Activated naive CD4-positive, alpha-beta T cell treated with anti-CD3 and anti-CD28 coated beads, Interleukin-2, amount 50 U/mL, for 24 hours (primary cell): ENCODE data around the gene UBE2E1.

Source experiments
- H3K27ac Mint-ChIP-seq: one replicate; pipeline ENCODE4 v1.8.0; 2021; ENCODE audit warnings: mild to moderate bottlenecking, mixed read lengths
- H3K27me3 Mint-ChIP-seq: one replicate; pipeline ENCODE4 v1.8.0; 2021; ENCODE audit warnings: mixed read lengths
- H3K36me3 Mint-ChIP-seq: one replicate; pipeline ENCODE4 v1.8.0; 2021; ENCODE audit warnings: mixed read lengths
- H3K4me1 Mint-ChIP-seq: one replicate; pipeline ENCODE4 v1.8.0; 2021; ENCODE audit warnings: mixed read lengths
- H3K4me3 Mint-ChIP-seq: one replicate; pipeline ENCODE4 v1.8.0; 2021; ENCODE audit warnings: mild to moderate bottlenecking, mixed read lengths
- H3K9me3 Mint-ChIP-seq: one replicate; pipeline ENCODE4 v1.8.0; 2021; ENCODE audit warnings: mixed read lengths

UBE2E1 gene

DNA sequence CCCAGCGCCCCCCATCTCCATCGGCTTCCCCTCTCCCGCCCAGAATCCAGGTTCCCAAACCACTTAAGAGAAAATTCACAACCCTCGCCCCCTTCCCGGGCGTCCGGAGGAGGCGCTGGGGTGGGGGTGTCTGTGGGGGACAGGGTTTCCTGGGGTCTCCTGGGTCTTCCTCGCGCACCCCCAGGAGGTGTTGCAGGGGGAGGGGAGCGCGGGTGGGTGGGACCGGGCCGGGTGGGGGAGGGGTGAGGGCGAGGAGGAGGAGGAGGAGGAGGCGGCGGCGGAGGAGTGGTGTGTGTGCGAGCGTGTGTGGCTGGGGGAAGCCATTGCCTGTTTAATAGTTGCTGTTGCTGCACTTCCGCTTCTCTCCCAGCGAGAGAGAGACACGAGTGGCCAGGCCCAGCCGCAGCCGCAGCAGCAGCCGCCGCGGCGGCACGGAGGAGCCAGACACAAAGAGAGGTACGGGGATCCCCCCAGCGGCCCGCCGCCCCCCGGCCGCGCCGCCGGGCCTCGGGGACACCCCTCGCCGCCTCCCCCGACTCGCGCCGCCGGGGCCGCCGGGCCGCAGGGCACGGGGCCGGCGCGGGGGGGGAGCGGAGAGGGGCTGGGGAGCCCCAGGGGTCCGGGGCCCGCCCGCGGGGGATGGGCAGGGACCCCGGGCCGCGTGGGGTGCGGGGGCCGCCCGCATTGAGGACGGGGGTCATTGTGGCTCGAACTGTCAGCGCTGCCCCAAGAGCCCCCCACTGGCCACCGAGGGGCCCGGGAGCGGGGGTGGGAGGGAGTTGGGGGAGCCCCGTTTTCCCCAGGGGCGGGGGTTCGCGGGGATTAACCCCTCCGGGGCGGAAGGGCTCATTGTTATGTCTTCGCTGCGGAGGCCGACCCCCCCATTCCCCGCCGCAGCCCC lies at the start of gene UBE2E1:
UBE2E1 (plus strand) TSS at position 323 of the 901 bp plus-strand sequence. CDS start 1,315 bp downstream, outside the sequence.
- peaks cover 41% of the 10 kb centered on the region for H3K4me1 Mint-ChIP-seq
- H3K27ac Mint-ChIP-seq = peak within 1 kb of the TSS; percentile 96
- no peaks in the 10 kb centered on the region for H3K27me3 Mint-ChIP-seq
- peaks cover 7% of the 10 kb centered on the region for H3K36me3 Mint-ChIP-seq
- peak within 1 kb of the TSS; percentile 98 for H3K4me3 Mint-ChIP-seq
- no peaks in the 10 kb centered on the region for H3K9me3 Mint-ChIP-seq

DNA sequence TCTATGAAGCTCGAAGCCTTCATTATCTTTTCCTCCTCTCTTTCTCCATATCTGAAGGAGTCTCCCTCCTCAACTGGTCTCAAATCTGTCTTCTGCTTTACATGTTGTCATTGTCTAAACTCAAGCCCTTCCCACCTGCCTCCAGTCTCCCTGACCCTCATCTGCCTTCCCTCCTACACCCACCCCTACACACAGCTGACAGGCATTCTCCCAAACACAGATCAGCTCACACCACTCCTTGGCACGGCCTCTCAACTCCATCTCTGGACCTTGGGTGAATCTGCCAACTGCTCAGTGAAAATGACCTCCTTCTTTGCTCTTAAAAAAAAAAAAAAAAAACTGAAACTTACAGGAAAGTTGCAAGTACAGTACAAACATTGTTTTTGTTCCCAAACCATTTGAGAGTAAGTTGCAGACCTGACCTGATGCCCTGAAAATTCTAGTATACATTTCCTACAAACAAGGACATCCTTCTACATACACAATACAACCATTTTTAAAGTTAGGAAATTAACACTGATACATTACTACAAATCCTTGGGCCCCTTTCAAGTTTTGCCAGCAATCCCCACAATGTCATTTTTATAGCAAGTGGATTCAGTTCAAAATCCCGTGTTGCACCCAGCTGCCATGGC lies 49.4 kb upstream of the UBE2E1 start:
- Mint-ChIP-seq H3K9me3 (no peaks in the 10 kb centered on the region), H3K27me3 (no peaks in the 10 kb centered on the region), H3K4me3 (no peak overlapping the region), H3K4me1 (no peaks in the 10 kb centered on the region), H3K27ac (no peak overlapping the region), H3K36me3 (no peaks in the 10 kb centered on the region)

- no peaks in the 10 kb centered on the region for H3K9me3 Mint-ChIP-seq
- no peak overlapping the region for H3K4me3 Mint-ChIP-seq
- H3K27ac Mint-ChIP-seq = no peak overlapping the region
- H3K27me3 Mint-ChIP-seq = no peaks in the 10 kb centered on the region
- no peaks in the 10 kb centered on the region for H3K36me3 Mint-ChIP-seq
- H3K4me1 Mint-ChIP-seq = peaks cover 9% of the 10 kb centered on the region
Measured at GRCh38 chr3:23758253-23758838, 47.4 kb upstream of the UBE2E1 start.

DNA sequence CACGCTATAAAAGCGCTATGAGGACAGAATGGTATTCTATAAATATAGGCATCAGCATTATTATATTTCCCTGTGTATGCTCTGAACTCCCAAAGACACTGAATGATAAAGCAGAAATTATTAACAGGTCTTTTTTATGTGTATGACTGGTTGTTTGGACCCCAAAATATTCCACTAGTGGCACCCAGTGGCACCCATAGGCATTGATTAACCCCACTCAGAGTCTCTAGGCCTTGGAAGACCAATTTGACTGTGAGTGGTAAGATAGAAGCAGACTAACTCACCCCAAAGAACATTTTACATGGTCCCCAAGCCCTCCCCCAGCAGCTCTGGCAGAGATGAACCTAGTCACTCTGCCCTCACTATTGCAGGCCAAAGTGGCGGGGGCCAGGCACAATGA lies 45.4 kb upstream of the UBE2E1 start:
- Mint-ChIP-seq H3K9me3 (no peaks in the 10 kb centered on the region), H3K27me3 (no peaks in the 10 kb centered on the region), H3K4me3 (no peak overlapping the region), H3K4me1 (peaks cover 9% of the 10 kb centered on the region), H3K36me3 (no peaks in the 10 kb centered on the region), H3K27ac (no peak overlapping the region)

DNA sequence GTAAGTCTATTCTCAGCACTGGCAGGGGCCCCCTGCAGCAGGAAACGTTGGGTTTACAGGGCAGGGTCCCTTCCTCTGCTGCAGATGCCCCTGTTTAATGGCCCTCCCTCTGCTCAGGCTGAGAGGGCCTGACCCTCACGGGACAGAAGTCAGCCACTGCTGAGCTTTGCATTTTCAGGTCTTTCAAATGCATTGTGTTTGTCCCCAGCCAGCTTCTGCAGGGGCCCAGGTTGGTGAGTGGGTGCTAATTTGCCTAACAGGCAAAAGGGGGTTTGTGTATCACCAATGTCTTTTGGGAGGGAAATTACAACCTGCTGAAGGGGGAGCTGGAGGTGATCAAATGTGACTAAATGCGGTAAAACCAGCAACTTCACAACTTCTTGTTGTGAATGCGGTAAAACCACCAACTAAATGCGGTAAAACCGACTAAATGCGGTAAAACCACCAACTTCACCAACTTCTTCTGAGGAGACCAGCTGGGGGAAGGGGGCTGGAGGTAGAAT lies 44.8 kb upstream of the UBE2E1 start:
- no peaks in the 10 kb centered on the region for H3K9me3 Mint-ChIP-seq
- H3K4me1 Mint-ChIP-seq = peaks cover 9% of the 10 kb centered on the region
- H3K4me3 Mint-ChIP-seq = no peak overlapping the region
- H3K27ac Mint-ChIP-seq = no peak overlapping the region
- no peaks in the 10 kb centered on the region for H3K36me3 Mint-ChIP-seq
- H3K27me3 Mint-ChIP-seq = no peaks in the 10 kb centered on the region

- H3K27me3 Mint-ChIP-seq = no peaks in the 10 kb centered on the region
- no peaks in the 10 kb centered on the region for H3K9me3 Mint-ChIP-seq
- H3K36me3 Mint-ChIP-seq = no peaks in the 10 kb centered on the region
- H3K4me3 Mint-ChIP-seq = no peak overlapping the region
- no peak overlapping the region for H3K27ac Mint-ChIP-seq
- H3K4me1 Mint-ChIP-seq = peaks cover 9% of the 10 kb centered on the region
Measured at GRCh38 chr3:23761440-23761896, 44.3 kb upstream of the UBE2E1 start.

DNA sequence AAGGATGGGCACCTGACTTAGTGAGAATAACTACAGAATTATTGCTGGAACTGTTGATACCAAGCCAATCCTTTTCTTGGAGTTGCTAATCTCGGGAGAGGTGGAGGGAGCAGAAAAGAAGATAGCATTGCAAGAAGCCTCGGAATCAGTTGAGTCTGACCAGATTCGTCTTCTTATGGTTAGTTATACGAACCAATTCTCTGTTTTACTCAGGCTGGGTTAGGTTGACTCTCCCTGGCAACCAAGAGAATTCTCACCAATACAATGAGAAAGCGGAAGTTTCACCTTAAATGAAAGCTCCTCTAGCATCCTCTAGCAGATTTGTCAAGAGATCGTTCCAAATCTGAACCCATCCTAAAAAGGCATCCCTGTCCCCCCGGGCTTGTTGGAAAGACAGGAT lies 43.5 kb upstream of the UBE2E1 start:
- no peak overlapping the region for H3K4me3 Mint-ChIP-seq
- H3K27me3 Mint-ChIP-seq = no peaks in the 10 kb centered on the region
- no peaks in the 10 kb centered on the region for H3K9me3 Mint-ChIP-seq
- no peaks in the 10 kb centered on the region for H3K36me3 Mint-ChIP-seq
- H3K27ac Mint-ChIP-seq = no peak overlapping the region
- H3K4me1 Mint-ChIP-seq = peaks cover 9% of the 10 kb centered on the region

DNA sequence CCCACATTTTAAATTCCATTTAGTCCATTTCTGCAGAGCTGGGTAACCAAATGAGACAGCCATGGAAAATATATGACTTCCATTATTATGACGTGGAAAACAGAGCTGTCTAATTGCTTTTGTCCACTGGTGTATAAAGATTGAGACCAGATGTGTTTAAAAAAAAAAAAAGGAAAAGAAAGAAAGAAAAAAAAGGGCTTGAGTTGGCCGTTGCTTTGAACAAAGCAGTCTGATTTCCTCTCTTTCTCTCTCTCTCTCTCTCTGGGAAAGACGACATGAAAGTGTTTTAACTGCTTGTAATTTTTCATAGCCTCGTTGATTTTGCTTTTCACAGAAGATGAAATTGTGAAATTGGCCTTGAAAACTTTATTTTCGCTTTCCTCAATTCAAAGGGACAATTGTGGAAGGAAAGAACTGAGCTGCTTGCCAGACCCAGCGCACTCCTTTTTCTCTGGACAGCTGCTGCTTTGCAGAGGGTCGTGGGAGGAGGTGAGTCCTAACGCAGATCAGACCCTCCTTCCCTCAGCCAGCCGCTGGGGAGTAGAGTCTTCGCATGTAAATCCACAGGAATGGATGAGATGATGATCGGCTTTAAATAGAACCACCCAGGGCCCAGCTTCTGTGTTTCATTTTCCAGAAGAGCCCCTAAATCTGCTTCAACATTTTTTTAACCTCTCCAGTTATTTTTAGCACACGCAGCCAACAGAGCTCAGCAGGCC lies 42.8 kb upstream of the UBE2E1 start:
- H3K27me3 Mint-ChIP-seq = no peaks in the 10 kb centered on the region
- peaks cover 9% of the 10 kb centered on the region for H3K4me1 Mint-ChIP-seq
- H3K36me3 Mint-ChIP-seq = no peaks in the 10 kb centered on the region
- no peaks in the 10 kb centered on the region for H3K9me3 Mint-ChIP-seq
- no peak overlapping the region for H3K27ac Mint-ChIP-seq
- H3K4me3 Mint-ChIP-seq = no peak overlapping the region

GRCh38 chr3:23764407-23764806 lies 41.3 kb upstream of the UBE2E1 start:
- peaks cover 9% of the 10 kb centered on the region for H3K4me1 Mint-ChIP-seq
- H3K4me3 Mint-ChIP-seq = no peak overlapping the region
- H3K36me3 Mint-ChIP-seq = no peaks in the 10 kb centered on the region
- H3K9me3 Mint-ChIP-seq = no peaks in the 10 kb centered on the region
- H3K27me3 Mint-ChIP-seq = no peaks in the 10 kb centered on the region
- H3K27ac Mint-ChIP-seq = no peak overlapping the region

GRCh38 chr3:23767546-23767945 lies 38.2 kb upstream of the UBE2E1 start:
- Mint-ChIP-seq H3K36me3 (no peaks in the 10 kb centered on the region), H3K4me1 (peaks cover 3% of the 10 kb centered on the region), H3K27me3 (no peaks in the 10 kb centered on the region), H3K9me3 (no peaks in the 10 kb centered on the region), H3K27ac (no peak overlapping the region), H3K4me3 (no peak overlapping the region)

- Mint-ChIP-seq H3K36me3 (no peaks in the 10 kb centered on the region), H3K4me1 (no peaks in the 10 kb centered on the region), H3K9me3 (no peaks in the 10 kb centered on the region), H3K27ac (no peak overlapping the region), H3K4me3 (no peak overlapping the region), H3K27me3 (no peaks in the 10 kb centered on the region)
Measured at GRCh38 chr3:23775254-23775909, 30.4 kb upstream of the UBE2E1 start.

DNA sequence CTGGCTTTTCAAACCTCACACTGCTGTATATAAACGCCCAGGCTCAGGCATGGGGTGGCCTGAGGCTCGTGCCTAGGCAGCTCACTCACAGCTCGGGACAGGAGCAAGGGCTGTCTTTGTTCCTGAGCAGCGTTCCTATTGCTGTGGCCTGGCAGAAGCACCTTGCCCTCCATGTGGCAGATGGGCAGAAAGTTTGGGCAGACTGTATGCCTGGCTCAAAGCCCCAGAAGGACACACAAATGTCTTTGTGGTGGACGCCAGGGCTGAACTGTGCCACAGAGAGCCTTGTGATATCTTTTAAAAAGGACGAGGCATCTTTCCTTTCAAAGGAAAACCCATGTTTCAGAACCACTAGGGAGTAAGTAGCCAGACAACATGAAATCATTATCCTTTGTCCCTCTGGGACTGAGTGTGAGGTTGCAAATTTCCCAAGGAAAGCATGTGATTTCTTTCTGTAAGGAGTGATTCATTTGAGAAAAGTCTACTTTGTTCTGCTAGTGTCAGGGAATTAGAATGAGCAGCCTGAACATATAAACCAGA lies 29.3 kb upstream of the UBE2E1 start:
- H3K27ac Mint-ChIP-seq = no peak overlapping the region
- no peaks in the 10 kb centered on the region for H3K4me1 Mint-ChIP-seq
- no peak overlapping the region for H3K4me3 Mint-ChIP-seq
- H3K9me3 Mint-ChIP-seq = no peaks in the 10 kb centered on the region
- no peaks in the 10 kb centered on the region for H3K36me3 Mint-ChIP-seq
- H3K27me3 Mint-ChIP-seq = peaks cover 1% of the 10 kb centered on the region

GRCh38 chr3:23778446-23778845 lies 27.3 kb upstream of the UBE2E1 start:
- Mint-ChIP-seq H3K27ac (no peak overlapping the region), H3K36me3 (no peaks in the 10 kb centered on the region), H3K4me1 (no peaks in the 10 kb centered on the region), H3K9me3 (no peaks in the 10 kb centered on the region), H3K27me3 (peaks cover 1% of the 10 kb centered on the region), H3K4me3 (no peak overlapping the region)

GRCh38 chr3:23779841-23780240 lies 25.9 kb upstream of the UBE2E1 start:
- Mint-ChIP-seq H3K9me3 (no peaks in the 10 kb centered on the region), H3K27me3 (peaks cover 3% of the 10 kb centered on the region), H3K4me3 (no peak overlapping the region), H3K36me3 (no peaks in the 10 kb centered on the region), H3K27ac (no peak overlapping the region), H3K4me1 (no peaks in the 10 kb centered on the region)

- Mint-ChIP-seq H3K27ac (no peak overlapping the region), H3K9me3 (no peaks in the 10 kb centered on the region), H3K4me1 (no peaks in the 10 kb centered on the region), H3K4me3 (no peak overlapping the region), H3K27me3 (peaks cover 3% of the 10 kb centered on the region), H3K36me3 (no peaks in the 10 kb centered on the region)
Measured at GRCh38 chr3:23781051-23781450, 24.7 kb upstream of the UBE2E1 start.
